ENCODE measurements around the gene KLHL29.

DNA sequence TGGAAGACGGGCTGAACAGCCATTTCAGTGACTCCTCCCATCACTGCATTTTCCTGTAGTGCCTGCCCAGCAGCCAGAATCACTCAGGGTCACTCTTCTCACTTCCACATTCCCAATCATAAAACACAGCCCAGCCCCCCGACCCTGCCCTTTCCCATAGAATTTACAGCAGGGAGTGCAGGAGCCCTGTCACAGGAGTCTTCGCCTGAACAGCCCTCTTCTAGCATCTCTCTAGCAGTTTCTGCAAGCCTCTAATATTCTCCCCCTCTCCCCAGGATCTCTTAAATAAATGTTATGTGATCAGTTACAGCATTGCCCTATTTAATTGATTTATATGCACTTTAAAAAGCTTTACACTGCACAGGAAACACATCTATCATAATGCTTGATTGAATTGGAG lies 42.9 kb upstream of the KLHL29 start:
- TF ChIP-seq, protein P1, sequence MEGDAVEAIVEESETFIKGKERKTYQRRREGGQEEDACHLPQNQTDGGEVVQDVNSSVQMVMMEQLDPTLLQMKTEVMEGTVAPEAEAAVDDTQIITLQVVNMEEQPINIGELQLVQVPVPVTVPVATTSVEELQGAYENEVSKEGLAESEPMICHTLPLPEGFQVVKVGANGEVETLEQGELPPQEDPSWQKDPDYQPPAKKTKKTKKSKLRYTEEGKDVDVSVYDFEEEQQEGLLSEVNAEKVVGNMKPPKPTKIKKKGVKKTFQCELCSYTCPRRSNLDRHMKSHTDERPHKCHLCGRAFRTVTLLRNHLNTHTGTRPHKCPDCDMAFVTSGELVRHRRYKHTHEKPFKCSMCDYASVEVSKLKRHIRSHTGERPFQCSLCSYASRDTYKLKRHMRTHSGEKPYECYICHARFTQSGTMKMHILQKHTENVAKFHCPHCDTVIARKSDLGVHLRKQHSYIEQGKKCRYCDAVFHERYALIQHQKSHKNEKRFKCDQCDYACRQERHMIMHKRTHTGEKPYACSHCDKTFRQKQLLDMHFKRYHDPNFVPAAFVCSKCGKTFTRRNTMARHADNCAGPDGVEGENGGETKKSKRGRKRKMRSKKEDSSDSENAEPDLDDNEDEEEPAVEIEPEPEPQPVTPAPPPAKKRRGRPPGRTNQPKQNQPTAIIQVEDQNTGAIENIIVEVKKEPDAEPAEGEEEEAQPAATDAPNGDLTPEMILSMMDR (conservative IDR thresholded peaks at IDR 0.05; ENCODE audit: low read depth, low read length) = no peak
- TF ChIP-seq EZH2 (IDR thresholded peaks at IDR 0.05; ENCODE audit: low read length, unreplicated experiment) = no peak
